ENCODE results near the gene DACT2.
A peak's percentile ranks its signal among the peaks of the same experiment; 100 is the strongest.
"Not testable (repeated sequence)": the region's sequence is repeated elsewhere in the genome, so short reads cannot be mapped to it uniquely, and the experiment has no call there.

The DACT2 gene

GRCh38 chr6:168282985-168283685, 36.4 kb downstream of the DACT2 start:
- no peak for DNase-seq (ENCODE audit: low read depth, low spot score)

- no peak for DNase-seq (ENCODE audit: low read depth, low spot score)
Measured at GRCh38 chr6:168281826-168282225, 37.8 kb downstream of the DACT2 start.

GRCh38 chr6:168281314-168281713, 38.3 kb downstream of the DACT2 start:
- not testable (repeated sequence) for DNase-seq (ENCODE audit: low read depth, low spot score)

GRCh38 chr6:168280899-168281245, 38.7 kb downstream of the DACT2 start:
- no peak for DNase-seq (ENCODE audit: low read depth, low spot score)

- no peak for DNase-seq (ENCODE audit: low read depth, low spot score)
Measured at GRCh38 chr6:168280020-168280898, 39.3 kb downstream of the DACT2 start.

- no peak for DNase-seq (ENCODE audit: low read depth, low spot score)
Measured at GRCh38 chr6:168279403-168279935, 40.1 kb downstream of the DACT2 start.

- no peak for DNase-seq (ENCODE audit: low read depth, low spot score)
Measured at GRCh38 chr6:168278904-168279303, 40.7 kb downstream of the DACT2 start.

GRCh38 chr6:168277274-168277669, 42.3 kb downstream of the DACT2 start:
- DNase-seq (ENCODE audit: low read depth, low spot score): no peak

- no peak for DNase-seq (ENCODE audit: low read depth, low spot score)
Measured at GRCh38 chr6:168276576-168277273, 42.9 kb downstream of the DACT2 start.

- DNase-seq (ENCODE audit: low read depth, low spot score): no peak
Measured at GRCh38 chr6:168275168-168275567, 44.4 kb downstream of the DACT2 start.

GRCh38 chr6:168274037-168274952, 45.3 kb downstream of the DACT2 start:
- DNase-seq (ENCODE audit: low read depth, low spot score): no peak

GRCh38 chr6:168273441-168274036, 46.0 kb downstream of the DACT2 start:
- no peak for DNase-seq (ENCODE audit: low read depth, low spot score)

- DNase-seq (ENCODE audit: low read depth, low spot score): peak; percentile 56
Measured at GRCh38 chr6:168272415-168273325, 46.9 kb downstream of the DACT2 start.

GRCh38 chr6:168270274-168271172, 49.1 kb downstream of the DACT2 start:
- no peak for DNase-seq (ENCODE audit: low read depth, low spot score)

- no peak for DNase-seq (ENCODE audit: low read depth, low spot score)
Measured at GRCh38 chr6:168269455-168270243, 49.9 kb downstream of the DACT2 start.

GRCh38 chr6:168268755-168269154, 50.8 kb downstream of the DACT2 start:
- DNase-seq (ENCODE audit: low read depth, low spot score): no peak

- DNase-seq (ENCODE audit: low read depth, low spot score): not testable (repeated sequence)
Measured at GRCh38 chr6:168267779-168268178, 51.8 kb downstream of the DACT2 start.

Measured in ELF-1 (cell line).